CD14-positive monocyte (primary cell): Measurements from ENCODE around the gene ANKRD13B. TPM values are rescaled to one million over a fixed set of nuclear protein-coding genes. Genes with fewer than 3 reads are reported as not detected.
A peak's percentile ranks its signal among the peaks of the same experiment; 100 is the strongest.

Experiments
- DNase-seq, 3 donors: peaks; one replicate each; pipeline ENCODE4 v3.0.0-alpha.2; 2011 to 2022
- H2AFZ ChIP-seq: 2 replicates; pipeline ENCODE4 v1.6.0; 2012; ENCODE audit warnings: mild to moderate bottlenecking, low read depth, low read length, inconsistent platforms; ENCODE audit not compliant: insufficient read depth, poor library complexity, severe bottlenecking
- H3K27ac ChIP-seq, 2 donors: 1 replicate in 1 of 2; 2 replicates in 1 of 2; pipeline ENCODE4 v1.5.1; 2012 to 2013; ENCODE audit warnings: low read length in 2 of 2, control low read depth in 1 of 2, inconsistent platforms in 1 of 2, low read depth in 1 of 2, mild to moderate bottlenecking in 1 of 2
- H3K27me3 ChIP-seq, 2 donors: one replicate each; pipeline versions ENCODE4 v1.6.0 to v1.6.1; 2011 to 2013; ENCODE audit warnings: low read length in 2 of 2; ENCODE audit not compliant: control insufficient read depth in 2 of 2, insufficient read depth in 2 of 2
- H3K36me3 ChIP-seq, 2 donors: replicated peaks in 1 of 2; 1 replicate in 1 of 2; 2 replicates in 1 of 2; pipeline versions ENCODE4 v1.5.1 to v1.6.1; 2012 to 2013; ENCODE audit warnings: low read length in 2 of 2, control low read depth in 1 of 2, inconsistent platforms in 1 of 2, mild to moderate bottlenecking in 1 of 2; ENCODE audit not compliant: insufficient read depth in 2 of 2, control insufficient read depth in 1 of 2
- H3K4me1 ChIP-seq, 2 donors: 1 replicate in 1 of 2; 2 replicates in 1 of 2; pipeline versions ENCODE4 v1.5.1 to v1.6.1; 2012 to 2013; ENCODE audit warnings: low read length in 2 of 2, control low read depth in 1 of 2, inconsistent platforms in 1 of 2, mild to moderate bottlenecking in 1 of 2, moderate library complexity in 1 of 2; ENCODE audit not compliant: insufficient read depth in 2 of 2, control insufficient read depth in 1 of 2
- H3K4me2 ChIP-seq: replicated peaks from 2 replicates; pipeline ENCODE3; 2012; ENCODE audit warnings: low read length, moderate library complexity, mild to moderate bottlenecking; ENCODE audit not compliant: poor library complexity, severe bottlenecking; ENCODE audit errors: extremely low read depth
- H3K4me3 ChIP-seq, 3 experiments: fragments of 200-600 bp in 1 of 3; sonication (generic) in 1 of 3; replicated peaks in 1 of 3; 1 replicate in 2 of 3; 2 replicates in 1 of 3; pipeline ENCODE4 v1.5.1; 2011 to 2013; ENCODE audit warnings: low read length in 3 of 3, mild to moderate bottlenecking in 3 of 3, control low read depth in 2 of 3, low read depth in 2 of 3, inconsistent platforms in 1 of 3, moderate library complexity in 1 of 3
- H3K79me2 ChIP-seq: 2 replicates; pipeline ENCODE4 v1.6.0; 2012; ENCODE audit warnings: mild to moderate bottlenecking, control low read depth, inconsistent platforms, low read length, moderate library complexity; ENCODE audit not compliant: insufficient read depth
- H3K9ac ChIP-seq: 2 replicates; pipeline ENCODE4 v1.6.0; 2017; ENCODE audit warnings: low read length, mild to moderate bottlenecking; ENCODE audit not compliant: insufficient read depth, poor library complexity, severe bottlenecking
- H3K9me3 ChIP-seq, 2 donors: replicated peaks in 1 of 2; 1 replicate in 1 of 2; 2 replicates in 1 of 2; pipeline versions ENCODE4 v1.5.1 to v1.6.1; 2012 to 2013; ENCODE audit warnings: low read length in 2 of 2, control low read depth in 1 of 2; ENCODE audit not compliant: control insufficient read depth in 1 of 2, insufficient read depth in 1 of 2
- H4K20me1 ChIP-seq: 2 replicates; pipeline ENCODE4 v1.6.0; 2012; ENCODE audit warnings: mild to moderate bottlenecking, low read length, control low read depth, moderate library complexity; ENCODE audit not compliant: insufficient read depth
- H3K27ac Mint-ChIP-seq, 7 donors: one replicate each; pipeline ENCODE4 v1.8.0; 2020; ENCODE audit warnings: mild to moderate bottlenecking in 7 of 7, mixed read lengths in 7 of 7, moderate library complexity in 6 of 7, inconsistent platforms in 2 of 7
- H3K27me3 Mint-ChIP-seq, 3 donors: one replicate each; pipeline ENCODE4 v1.8.0; 2021 to 2022; ENCODE audit warnings: low read depth in 3 of 3, mild to moderate bottlenecking in 3 of 3, mixed read lengths in 3 of 3, moderate library complexity in 3 of 3, inconsistent platforms in 1 of 3
- H3K36me3 Mint-ChIP-seq, 2 donors: one replicate each; pipeline ENCODE4 v1.8.0; 2020; ENCODE audit warnings: mixed read lengths in 2 of 2, inconsistent platforms in 1 of 2, mild to moderate bottlenecking in 1 of 2
- H3K4me1 Mint-ChIP-seq: one replicate; pipeline ENCODE4 v1.8.0; 2020; ENCODE audit warnings: mild to moderate bottlenecking, mixed read lengths
- H3K4me3 Mint-ChIP-seq, 2 donors: one replicate each; pipeline ENCODE4 v1.8.0; 2020; ENCODE audit warnings: mild to moderate bottlenecking in 2 of 2, mixed read lengths in 2 of 2, moderate library complexity in 1 of 2
- H3K9me3 Mint-ChIP-seq, 7 donors: one replicate each; pipeline ENCODE4 v1.8.0; 2020 to 2022; ENCODE audit warnings: mixed read lengths in 7 of 7, mild to moderate bottlenecking in 6 of 7, moderate library complexity in 6 of 7, inconsistent platforms in 2 of 7
- CTCF ChIP-seq: fragments of 200-600 bp; IDR thresholded peaks from one replicate; pipeline ENCODE4 v1.8.0; 2022; ENCODE audit warnings: antibody characterized with exemption, mild to moderate bottlenecking
- WGBS: methylation state at CpG from one replicate; pipeline ENCODE4 v1.1.5; 2013; ENCODE audit warnings: missing lambda C conversion rate; ENCODE audit not compliant: insufficient coverage; 5-methylcytosine and 5-hydroxymethylcytosine counted together
- intact Hi-C, 2 donors: fragments of 100-400 bp; cut with micrococcal nuclease; formaldehyde crosslinking; loops; one replicate each; pipeline versions ENCODE4 v1.15.0 to v1.15.1; 2023
- polyA plus RNA-seq, 3 donors: library from polyadenylated mRNA; depleted of rRNA in 1 of 3; unstranded in 2 of 3; stranded (reverse) in 1 of 3; fragments of 300-500 nt in 2 of 3; fragments of >200 nt in 1 of 3; fragmentation: Illumina TruSeq in 2 of 3; gene quantifications; 1 replicate in 2 of 3; 2 replicates in 1 of 3; pipeline ENCODE4 v1.2.3, GENCODE V29; 2012 to 2021

The ANKRD13B gene
- polyA plus RNA-seq, 3 donors = 0.37 TPM; not detected in 2

GRCh38 chr17:29620271-29620670, 27.3 kb downstream of the ANKRD13B start:
- H3K4me1 Mint-ChIP-seq = peaks cover 40% of the 10 kb centered on the region
- H3K27me3 Mint-ChIP-seq = peaks cover 43 to 85% (median 60%) of the 10 kb centered on the region in 3 donors
- no peak for DNase-seq
- H3K4me2 ChIP-seq = no peak overlapping the region
- peaks cover 7 to 71% of the 10 kb centered on the region in 2 donors for H3K27me3 ChIP-seq
- no peak overlapping the region for H3K9ac ChIP-seq
- H4K20me1 ChIP-seq = peaks cover 49% of the 10 kb centered on the region
- no peak overlapping the region for H3K27ac Mint-ChIP-seq
- WGBS = 100% methylated on average over 3 of the region's 4 CpGs
- no peaks in the 10 kb centered on the region for H3K9me3 ChIP-seq
- no peak overlapping the region for H3K27ac ChIP-seq
- peaks cover 46 to 47% of the 10 kb centered on the region in 2 donors for H3K4me1 ChIP-seq
- peaks cover 0 to under 1% of the 10 kb centered on the region in 2 donors for H3K36me3 Mint-ChIP-seq
- TF ChIP-seq CTCF = no peak
- no peak overlapping the region for H3K4me3 ChIP-seq
- H3K4me3 Mint-ChIP-seq = no peak overlapping the region
- intact Hi-C loops = no loop called here
- no peak overlapping the region for H2AFZ ChIP-seq
- H3K79me2 ChIP-seq = no peaks in the 10 kb centered on the region
- H3K36me3 ChIP-seq = no peaks in the 10 kb centered on the region
- peaks cover 0 to 5% (median 1%) of the 10 kb centered on the region in 7 donors for H3K9me3 Mint-ChIP-seq

- H2AFZ ChIP-seq = no peak overlapping the region
- WGBS = 98% methylated on average over 10 of the region's 12 CpGs
- H3K4me3 ChIP-seq = no peak overlapping the region
- H3K4me1 ChIP-seq = peaks cover 39 to 40% of the 10 kb centered on the region in 2 donors
- TF ChIP-seq CTCF = no peak
- H3K36me3 ChIP-seq = peaks cover 0 to 2% of the 10 kb centered on the region in 2 donors
- no peak overlapping the region for H3K4me2 ChIP-seq
- no peaks in the 10 kb centered on the region for H3K79me2 ChIP-seq
- H3K27me3 ChIP-seq = peaks cover 7 to 68% of the 10 kb centered on the region in 2 donors
- no peak for DNase-seq
- Mint-ChIP-seq H3K27me3 (peaks cover 39 to 80% (median 55%) of the 10 kb centered on the region in 3 donors), H3K9me3 (peaks cover 0 to 3% (median 0%) of the 10 kb centered on the region in 7 donors), H3K27ac (peak overlapping the region in 1 of 7 donors; percentile 10), H3K36me3 (peaks cover 6 to 8% of the 10 kb centered on the region in 2 donors), H3K4me1 (peaks cover 34% of the 10 kb centered on the region), H3K4me3 (peak overlapping the region in 1 of 2 donors; percentile 60)
- peaks cover 52% of the 10 kb centered on the region for H4K20me1 ChIP-seq
- no peak overlapping the region for H3K9ac ChIP-seq
- no peaks in the 10 kb centered on the region for H3K9me3 ChIP-seq
- intact Hi-C loops = no loop called here
- H3K27ac ChIP-seq = no peak overlapping the region
Measured at GRCh38 chr17:29620779-29621500, 28.0 kb downstream of the ANKRD13B start.
